Sigmoid colon (tissue), 7 donors: ENCODE data around the gene PDCD11. TPM values are rescaled to one million over a fixed set of nuclear protein-coding genes. Genes with fewer than 3 reads are reported as not detected.

Experiments
- DNase-seq: peaks from one replicate; pipeline ENCODE4 v3.0.0-alpha.2; 2019
- H3K27ac ChIP-seq, 4 donors: fragments of 200-600 bp; sonication (generic); one replicate each; pipeline ENCODE4 v1.5.1; 2016 to 2019; ENCODE audit warnings: mild to moderate bottlenecking in 1 of 4
- H3K27me3 ChIP-seq, 3 donors: fragments of 200-600 bp; sonication (generic); one replicate each; pipeline ENCODE4 v1.5.1; 2019; ENCODE audit warnings: mild to moderate bottlenecking in 1 of 3
- H3K36me3 ChIP-seq, 4 donors: fragments of 200-600 bp; sonication (generic); one replicate each; pipeline ENCODE4 v1.5.1; 2016 to 2019
- H3K4me1 ChIP-seq, 4 donors: fragments of 200-600 bp; sonication (generic); one replicate each; pipeline ENCODE4 v1.5.1; 2017 to 2019
- H3K4me3 ChIP-seq, 4 donors: fragments of 200-600 bp; sonication (generic); one replicate each; pipeline ENCODE4 v1.5.1; 2017 to 2019; ENCODE audit warnings: mild to moderate bottlenecking in 2 of 4, moderate library complexity in 1 of 4
- H3K9me3 ChIP-seq, 4 donors: fragments of 200-600 bp in 3 of 4; sonication (generic) in 3 of 4; one replicate each; pipeline versions ENCODE4 v1.5.1 to v1.6.1; 2013 to 2019
- CTCF ChIP-seq, 4 experiments: fragments of 450-650 bp in 3 of 4; fragments of 200-600 bp in 1 of 4; IDR thresholded peaks; one replicate each; pipeline ENCODE4 v1.5.1; 2016 to 2019; ENCODE audit warnings: antibody characterized with exemption in 4 of 4, mild to moderate bottlenecking in 3 of 4, moderate library complexity in 2 of 4
- EP300 ChIP-seq, 4 donors: sonication (generic); formaldehyde crosslinking; IDR thresholded peaks; one replicate each; pipeline ENCODE4 v1.6.1; 2017; ENCODE audit warnings: antibody characterized with exemption in 4 of 4
- POLR2A ChIP-seq, 2 donors: fragments of 450-650 bp; IDR thresholded peaks; one replicate each; pipeline ENCODE4 v1.6.1; 2016; ENCODE audit warnings: antibody characterized with exemption in 2 of 2, mild to moderate bottlenecking in 2 of 2, moderate library complexity in 2 of 2
- POLR2AphosphoS5 ChIP-seq, 4 donors: sonication (generic); formaldehyde crosslinking; IDR thresholded peaks; one replicate each; pipeline ENCODE4 v1.6.1; 2017; ENCODE audit warnings: antibody characterized with exemption in 4 of 4
- WGBS, 2 donors: extraction: QIAGEN DNeasy Blood & Tissue Kit; methylation state at CpG; one replicate each; pipeline ENCODE4 v1.1.7; 2013; 5-methylcytosine and 5-hydroxymethylcytosine counted together
- intact Hi-C: fragments of 100-400 bp; cut with DNase I; formaldehyde crosslinking; loops from one replicate; pipeline ENCODE4 v1.15.1; 2023
- polyA plus RNA-seq, 3 donors: library from polyadenylated mRNA; stranded (reverse); fragments of 200-250 nt; gene quantifications; one replicate each; pipeline ENCODE4 v1.2.3, GENCODE V29; 2013
- total RNA-seq, 4 donors: library from RNA; depleted of rRNA; stranded (reverse); fragments of >200 nt; gene quantifications; one replicate each; pipeline ENCODE4 v1.1.0, GENCODE V29; 2016
- donor health status: healthy with polysubstance abuse.
- donor health status: Bipolar disorder and iron deficiency.
- donor health status: healthy.

The PDCD11 gene
- total and polyA plus RNA-seq, 7 donors: 3.2 to 24.0 (median 11.8) TPM

DNA sequence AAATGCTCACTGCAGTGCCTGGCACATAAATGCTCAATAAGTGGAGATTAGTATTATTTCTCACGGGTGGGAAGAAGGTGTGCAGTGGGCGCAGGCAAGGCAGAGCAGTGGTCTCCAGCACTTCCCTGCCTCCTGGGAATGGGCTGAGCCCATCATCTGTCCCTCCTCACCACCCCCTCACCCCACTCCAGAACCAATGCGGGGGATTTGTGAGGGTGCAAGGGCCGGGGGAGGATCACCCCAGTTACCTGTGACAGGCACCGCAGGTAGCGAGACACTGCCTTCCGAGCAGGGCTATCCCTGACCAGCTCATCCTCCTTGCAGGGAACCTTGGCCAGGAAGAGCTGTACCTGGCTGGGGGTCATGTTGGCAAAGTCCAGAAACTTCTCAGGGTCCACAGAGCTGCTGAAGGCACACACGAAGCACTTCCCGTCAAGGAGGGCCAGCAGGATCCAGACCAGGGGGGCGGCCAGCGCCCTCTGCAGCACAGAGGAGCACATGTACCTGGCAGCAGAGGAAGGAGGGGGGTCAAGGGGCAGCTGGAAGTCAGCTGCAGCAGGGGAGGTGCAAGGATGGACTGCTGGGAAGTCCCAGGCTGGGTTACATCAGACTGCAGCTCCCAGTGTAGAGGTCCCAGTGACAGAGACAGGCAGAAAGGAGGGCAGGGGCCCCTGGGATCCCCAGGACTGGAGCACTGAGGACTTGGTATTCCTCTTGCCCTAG, 79.8 kb downstream of the PDCD11 start:
- H3K9me3 ChIP-seq: no peaks in the 10 kb centered on the region
- WGBS, 2 donors: 80 to 84% methylated on average over 11 of the region's 11 CpGs

GRCh38 chr10:103478671-103479070, 82.2 kb downstream of the PDCD11 start:
- H3K27ac ChIP-seq: no peak overlapping the region
- no peaks in the 10 kb centered on the region for H3K9me3 ChIP-seq
- intact Hi-C loops: no loop called here
- H3K4me1 ChIP-seq: no peaks in the 10 kb centered on the region
- H3K27me3 ChIP-seq: peaks cover 0 to 7% (median 0%) of the 10 kb centered on the region in 3 donors
- no peaks in the 10 kb centered on the region for H3K36me3 ChIP-seq
- TF ChIP-seq POLR2AphosphoS5 (IDR thresholded peaks at IDR 0.05) (no peak), EP300 (IDR thresholded peaks at IDR 0.05) (no peak), POLR2A (IDR thresholded peaks at IDR 0.05) (no peak), CTCF (IDR thresholded peaks at IDR 0.05) (no peak)
- 89 to 93% methylated on average over 22 of the region's 22 CpGs for WGBS, 2 donors
- DNase-seq: no peak
- no peak overlapping the region for H3K4me3 ChIP-seq

More for the DNA sequence above, 79.8 kb downstream of the PDCD11 start:
- H3K27me3 ChIP-seq: peaks cover 0 to 4% (median 0%) of the 10 kb centered on the region in 3 donors
- TF ChIP-seq POLR2AphosphoS5 (IDR thresholded peaks at IDR 0.05) (no peak), CTCF (IDR thresholded peaks at IDR 0.05) (no peak), POLR2A (IDR thresholded peaks at IDR 0.05) (no peak), EP300 (IDR thresholded peaks at IDR 0.05) (no peak)
- no peak overlapping the region for H3K27ac ChIP-seq
- H3K4me1 ChIP-seq: no peaks in the 10 kb centered on the region
- intact Hi-C loops: no loop called here
- H3K36me3 ChIP-seq: no peaks in the 10 kb centered on the region
- H3K4me3 ChIP-seq: no peak overlapping the region
- DNase-seq: no peak

- no peaks in the 10 kb centered on the region for H3K36me3 ChIP-seq
- WGBS, 2 donors: 23 to 76% methylated on average over 7 of the region's 7 CpGs
- no peaks in the 10 kb centered on the region for H3K4me1 ChIP-seq
- intact Hi-C loops: no loop called here
- no peak for DNase-seq
- no peak within 1 kb of the TSS for H3K27ac ChIP-seq
- TF ChIP-seq CTCF (IDR thresholded peaks at IDR 0.05) (no peak), POLR2AphosphoS5 (IDR thresholded peaks at IDR 0.05) (no peak), EP300 (IDR thresholded peaks at IDR 0.05) (no peak), POLR2A (IDR thresholded peaks at IDR 0.05) (no peak)
- no peaks in the 10 kb centered on the region for H3K9me3 ChIP-seq
- H3K27me3 ChIP-seq: peaks cover 0 to 7% (median 0%) of the 10 kb centered on the region in 3 donors
- H3K4me3 ChIP-seq: no peak within 1 kb of the TSS
Measured at GRCh38 chr10:103479135-103479534, 82.7 kb downstream of the PDCD11 start, which contains the start of gene CALHM3. Gene CALHM3 (minus strand): TSS chr10:103479240. CDS start chr10:103479032, 208 bp downstream.

DNA sequence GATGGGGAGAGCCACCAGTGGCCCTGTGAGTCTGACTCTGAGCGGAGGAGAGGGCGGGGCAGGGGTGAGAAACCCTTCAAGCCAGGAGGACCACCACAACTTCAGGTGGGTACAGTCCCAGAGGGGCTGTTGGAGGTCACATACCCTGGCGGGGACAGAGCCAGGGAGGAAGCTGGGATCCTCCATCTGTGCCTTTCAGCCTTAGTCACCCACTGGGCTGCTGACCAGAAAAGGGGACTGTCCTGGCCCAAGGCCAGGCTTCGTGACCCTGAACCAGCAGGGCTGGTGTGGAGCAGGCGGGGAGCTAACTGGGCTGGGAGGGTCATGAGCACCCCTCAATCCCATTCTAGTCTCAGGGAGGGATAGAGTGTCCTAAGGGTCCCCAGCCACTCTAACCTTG, 84.1 kb downstream of the PDCD11 start:
- no peak overlapping the region for H3K4me3 ChIP-seq
- no peaks in the 10 kb centered on the region for H3K9me3 ChIP-seq
- H3K4me1 ChIP-seq: peaks cover 0 to 6% (median 5%) of the 10 kb centered on the region in 4 donors
- DNase-seq: no peak
- intact Hi-C loops: loop anchor here (10.0 kb wide), 1 partner anchor 184 kb away; no protein-coding TSS in a partner anchor
- H3K27ac ChIP-seq: no peak overlapping the region
- no peaks in the 10 kb centered on the region for H3K36me3 ChIP-seq
- 82 to 83% methylated on average over 5 of the region's 5 CpGs for WGBS, 2 donors
- TF ChIP-seq EP300 (IDR thresholded peaks at IDR 0.05) (no peak), POLR2A (IDR thresholded peaks at IDR 0.05) (no peak), CTCF (IDR thresholded peaks at IDR 0.05) (no peak), POLR2AphosphoS5 (IDR thresholded peaks at IDR 0.05) (no peak)
- H3K27me3 ChIP-seq: peaks cover 0 to 7% (median 0%) of the 10 kb centered on the region in 3 donors
